ENCODE data around the gene TUBE1. TPM values are rescaled to one million over a fixed set of nuclear protein-coding genes. Genes with fewer than 3 reads are reported as not detected.
A peak's percentile ranks its signal among the peaks of the same experiment; 100 is the strongest.

Gene TUBE1
- total RNA-seq (10 to 100 TPM; 28.2 to 30.8 TPM), total RNA-seq (26.0 to 160 (median 43.6) reads per million in 172 experiments)
- polyA plus RNA-seq (2013, experiment 1 of 2) = 27.2 TPM
- polyA plus RNA-seq (2013, experiment 2 of 2) = 27.8 TPM

- Mint-ChIP-seq H3K27ac (no peak within 1 kb of the TSS), H3K9me3 (no peaks in the 10 kb centered on the region), H3K4me3 (no peak within 1 kb of the TSS), H3K27me3 (peaks cover 28% of the 10 kb centered on the region), H3K36me3 (ENCODE audit: low read depth) (peaks cover 33% of the 10 kb centered on the region), H3K4me1 (ENCODE audit: low read depth) (peaks cover 11% of the 10 kb centered on the region)
- peak within 1 kb of the TSS; percentile 60 to 84 for H3K27ac ChIP-seq (ENCODE audit: low read depth in 1 of 2, low read length in 2 of 2)
- no peaks in the 10 kb centered on the region for H3K9me3 ChIP-seq (ENCODE audit: control insufficient read depth in 1 of 2, insufficient read depth in 1 of 2, low read length in 2 of 2)
- POLR2A ChIA-PET = interaction anchor here (0.8 to 1.8 kb wide), 17 partner anchors 9 to 1273 kb away, joined by 3 to 11 read pairs (median 4); partner anchors contain the start of genes AMD1, CDK19, GTF3C6 and REV3L
- peak; percentile 81 to 98 (median 84) for DNase-seq
- peaks cover 0 to 6% of the 10 kb centered on the region in 2 experiments for H3K27me3 ChIP-seq (ENCODE audit: control insufficient read depth in 1 of 2, insufficient read depth in 2 of 2, low read length in 2 of 2)
- H3K4me3 ChIP-seq (ENCODE audit: low read length) = peak within 1 kb of the TSS; percentile 88
- no peak for TF ChIP-seq CTCF (IDR thresholded peaks at IDR 0.05)
- ATAC-seq (ENCODE audit: poor library complexity) = peak; percentile 97
- H3K36me3 ChIP-seq (ENCODE audit: insufficient read depth, low read length) = peaks cover 18% of the 10 kb centered on the region
- peaks cover 3% of the 10 kb centered on the region for H3K4me1 ChIP-seq (ENCODE audit: insufficient read depth, low read length)
- intact Hi-C loops (cut with DNase I, micrococcal nuclease) = loop anchor here (1.0 to 10.0 kb wide), 6 partner anchors 44 to 1903 kb away; partner anchors contain the start of genes CDC40 (in 1 of the 2) and REV3L (in 1 of the 2)
- CTCF ChIA-PET = interaction anchor here (1.1 to 2.2 kb wide), 5 partner anchors 17 to 828 kb away, joined by 3 to 16 read pairs (median 4); a partner anchor contains a TSS
Measured at GRCh38 chr6:112087136-112087911, at the start of gene TUBE1, which contains the start of gene FAM229B. Gene TUBE1, minus strand, starts transcription at chr6:112087482. Its CDS starts 48 bp downstream, at chr6:112087434. Gene FAM229B, plus strand, starts transcription at chr6:112087591. Its CDS starts 11,693 bp downstream, at chr6:112099284.

GRCh38 chr6:112130878-112131277 is 43.6 kb upstream of the TUBE1 start:
- intact Hi-C loops (cut with DNase I, micrococcal nuclease) = no loop called here
- DNase-seq (no peak), ATAC-seq (ENCODE audit: poor library complexity) (no peak)
- Mint-ChIP-seq H3K36me3 (ENCODE audit: low read depth) (no peaks in the 10 kb centered on the region), H3K4me1 (ENCODE audit: low read depth) (no peaks in the 10 kb centered on the region), H3K9me3 (no peaks in the 10 kb centered on the region), H3K27me3 (peaks cover 24% of the 10 kb centered on the region), H3K4me3 (no peak overlapping the region), H3K27ac (no peak overlapping the region)
- peaks cover 0 to 3% of the 10 kb centered on the region in 2 experiments for H3K27me3 ChIP-seq (ENCODE audit: control insufficient read depth in 1 of 2, insufficient read depth in 2 of 2, low read length in 2 of 2)
- no peaks in the 10 kb centered on the region for H3K36me3 ChIP-seq (ENCODE audit: insufficient read depth, low read length)
- H3K4me1 ChIP-seq (ENCODE audit: insufficient read depth, low read length) = no peaks in the 10 kb centered on the region
- no peak overlapping the region for H3K27ac ChIP-seq (ENCODE audit: low read depth in 1 of 2, low read length in 2 of 2)
- H3K4me3 ChIP-seq (ENCODE audit: low read length) = no peak overlapping the region
- H3K9me3 ChIP-seq (ENCODE audit: control insufficient read depth in 1 of 2, insufficient read depth in 1 of 2, low read length in 2 of 2) = no peaks in the 10 kb centered on the region
- TF ChIP-seq CTCF (IDR thresholded peaks at IDR 0.05) = no peak
- CTCF ChIA-PET = no interaction called here
- POLR2A ChIA-PET = no interaction called here

- ChIA-PET POLR2A (no interaction called here), CTCF (no interaction called here)
- H3K9me3 ChIP-seq (ENCODE audit: control insufficient read depth in 1 of 2, insufficient read depth in 1 of 2, low read length in 2 of 2) = no peaks in the 10 kb centered on the region
- Mint-ChIP-seq H3K4me3 (no peak overlapping the region), H3K4me1 (ENCODE audit: low read depth) (no peaks in the 10 kb centered on the region), H3K27me3 (peaks cover 24% of the 10 kb centered on the region), H3K9me3 (no peaks in the 10 kb centered on the region), H3K36me3 (ENCODE audit: low read depth) (no peaks in the 10 kb centered on the region), H3K27ac (no peak overlapping the region)
- no peak overlapping the region for H3K27ac ChIP-seq (ENCODE audit: low read depth in 1 of 2, low read length in 2 of 2)
- no peaks in the 10 kb centered on the region for H3K4me1 ChIP-seq (ENCODE audit: insufficient read depth, low read length)
- no peak for TF ChIP-seq CTCF (IDR thresholded peaks at IDR 0.05)
- H3K4me3 ChIP-seq (ENCODE audit: low read length) = no peak overlapping the region
- ATAC-seq (ENCODE audit: poor library complexity) (no peak), DNase-seq (no peak)
- peaks cover 0 to 3% of the 10 kb centered on the region in 2 experiments for H3K27me3 ChIP-seq (ENCODE audit: control insufficient read depth in 1 of 2, insufficient read depth in 2 of 2, low read length in 2 of 2)
- H3K36me3 ChIP-seq (ENCODE audit: insufficient read depth, low read length) = no peaks in the 10 kb centered on the region
- intact Hi-C loops (cut with DNase I, micrococcal nuclease) = no loop called here
Measured at GRCh38 chr6:112128208-112128607, 40.9 kb upstream of the TUBE1 start.
